ENCODE data around the gene C10orf90.

C10orf90 gene

GRCh38 chr10:126525326-126525725, 145.2 kb downstream of the C10orf90 start:
- H3K4me3 ChIP-seq (ENCODE audit: low read depth, low read length) = no peak overlapping the region
- no peak for DNase-seq (ENCODE audit: low read depth)
- TF ChIP-seq CTCF (conservative IDR thresholded peaks at IDR 0.05; ENCODE audit: low read depth, low read length) = no peak

GRCh38 chr10:126524526-126524925, 146.0 kb downstream of the C10orf90 start:
- no peak for DNase-seq (ENCODE audit: low read depth)
- TF ChIP-seq CTCF (conservative IDR thresholded peaks at IDR 0.05; ENCODE audit: low read depth, low read length) = no peak
- H3K4me3 ChIP-seq (ENCODE audit: low read depth, low read length) = no peak overlapping the region

- no peak for DNase-seq (ENCODE audit: low read depth)
- no peak overlapping the region for H3K4me3 ChIP-seq (ENCODE audit: low read depth, low read length)
- TF ChIP-seq CTCF (conservative IDR thresholded peaks at IDR 0.05; ENCODE audit: low read depth, low read length) = no peak
Measured at GRCh38 chr10:126523071-126523470, 147.4 kb downstream of the C10orf90 start.

GRCh38 chr10:126521399-126521798, 149.1 kb downstream of the C10orf90 start:
- H3K4me3 ChIP-seq (ENCODE audit: low read depth, low read length) = no peak overlapping the region
- no peak for TF ChIP-seq CTCF (conservative IDR thresholded peaks at IDR 0.05; ENCODE audit: low read depth, low read length)
- peak; percentile 26 for DNase-seq (ENCODE audit: low read depth)

- TF ChIP-seq CTCF (conservative IDR thresholded peaks at IDR 0.05; ENCODE audit: low read depth, low read length) = peak; percentile 17
- no peak overlapping the region for H3K4me3 ChIP-seq (ENCODE audit: low read depth, low read length)
- DNase-seq (ENCODE audit: low read depth) = no peak
Measured at GRCh38 chr10:126520751-126521317, 149.7 kb downstream of the C10orf90 start.

GRCh38 chr10:126519992-126520391, 150.5 kb downstream of the C10orf90 start:
- no peak for DNase-seq (ENCODE audit: low read depth)
- H3K4me3 ChIP-seq (ENCODE audit: low read depth, low read length) = no peak overlapping the region
- TF ChIP-seq CTCF (conservative IDR thresholded peaks at IDR 0.05; ENCODE audit: low read depth, low read length) = no peak

- no peak overlapping the region for H3K4me3 ChIP-seq (ENCODE audit: low read depth, low read length)
- peak; percentile 18 for DNase-seq (ENCODE audit: low read depth)
- TF ChIP-seq CTCF (conservative IDR thresholded peaks at IDR 0.05; ENCODE audit: low read depth, low read length) = no peak
Measured at GRCh38 chr10:126519185-126519584, 151.3 kb downstream of the C10orf90 start.
